Measurements from ENCODE around the gene SND1.

SND1 gene

GRCh38 chr7:127930341-127931328 is 278.6 kb downstream of the SND1 start:
- DNase-seq, result no peak
- Histone ChIP-seq H3K9me3 (ENCODE audit: severe bottlenecking) (peaks cover 2% of the 10 kb centered on the region), H3K36me3 (peaks cover 30% of the 10 kb centered on the region)

GRCh38 chr7:127932076-127932475 is 280.1 kb downstream of the SND1 start:
- Histone ChIP-seq H3K4me3 (ENCODE audit: low read depth, low read length) (no peak overlapping the region), H3K9me3 (ENCODE audit: severe bottlenecking) (peaks cover 2% of the 10 kb centered on the region), H3K36me3 (peaks cover 30% of the 10 kb centered on the region), H3K27ac (no peak overlapping the region), H3K27me3 (ENCODE audit: insufficient read depth, low read depth, severe bottlenecking) (no peaks in the 10 kb centered on the region)
- no peak for DNase-seq
- no peak for TF ChIP-seq CTCF (IDR thresholded peaks at IDR 0.05; ENCODE audit: low read depth, low read length)

More at GRCh38 chr7:127930341-127931328, 278.6 kb downstream of the SND1 start:
- no peak for TF ChIP-seq CTCF (IDR thresholded peaks at IDR 0.05; ENCODE audit: low read depth, low read length)
- no peak overlapping the region for H3K4me3 ChIP-seq (ENCODE audit: low read depth, low read length)
- H3K27ac ChIP-seq, result no peak overlapping the region
- H3K27me3 ChIP-seq (ENCODE audit: insufficient read depth, low read depth, severe bottlenecking), result no peaks in the 10 kb centered on the region

- Histone ChIP-seq H3K27me3 (ENCODE audit: insufficient read depth, low read depth, severe bottlenecking) (no peaks in the 10 kb centered on the region), H3K36me3 (peaks cover 30% of the 10 kb centered on the region), H3K27ac (no peak overlapping the region), H3K4me3 (ENCODE audit: low read depth, low read length) (no peak overlapping the region), H3K9me3 (ENCODE audit: severe bottlenecking) (peaks cover 2% of the 10 kb centered on the region)
- no peak for DNase-seq
- TF ChIP-seq CTCF (IDR thresholded peaks at IDR 0.05; ENCODE audit: low read depth, low read length), result no peak
These were observed 280.5 kb downstream of the SND1 start for GRCh38 chr7:127932496-127932895.

GRCh38 chr7:127933146-127933545 is 281.2 kb downstream of the SND1 start:
- no peak for DNase-seq
- TF ChIP-seq CTCF (IDR thresholded peaks at IDR 0.05; ENCODE audit: low read depth, low read length), result no peak
- no peak overlapping the region for H3K4me3 ChIP-seq (ENCODE audit: low read depth, low read length)
- H3K9me3 ChIP-seq (ENCODE audit: severe bottlenecking), result peaks cover 2% of the 10 kb centered on the region
- H3K36me3 ChIP-seq, result peaks cover 30% of the 10 kb centered on the region
- H3K27ac ChIP-seq, result no peak overlapping the region
- no peaks in the 10 kb centered on the region for H3K27me3 ChIP-seq (ENCODE audit: insufficient read depth, low read depth, severe bottlenecking)

GRCh38 chr7:127934711-127935110 is 282.7 kb downstream of the SND1 start:
- no peak overlapping the region for H3K4me3 ChIP-seq (ENCODE audit: low read depth, low read length)
- H3K9me3 ChIP-seq (ENCODE audit: severe bottlenecking), result peaks cover 2% of the 10 kb centered on the region
- no peak overlapping the region for H3K27ac ChIP-seq
- H3K27me3 ChIP-seq (ENCODE audit: insufficient read depth, low read depth, severe bottlenecking), result no peaks in the 10 kb centered on the region
- no peak for DNase-seq
- TF ChIP-seq CTCF (IDR thresholded peaks at IDR 0.05; ENCODE audit: low read depth, low read length), result no peak
- H3K36me3 ChIP-seq, result peaks cover 23% of the 10 kb centered on the region
